IPS DF 4.7 (cell line): Measurements from ENCODE around the gene DPEP2.
"Not testable (repeated sequence)": the region's sequence is repeated elsewhere in the genome, so short reads cannot be mapped to it uniquely, and the experiment has no call there.

Experiments
- DNase-seq: peaks from one replicate; pipeline ENCODE4 v3.0.0-alpha.2; 2013; ENCODE audit warnings: low spot score; ENCODE audit errors: extremely low read depth

DPEP2 gene

GRCh38 chr16:67976205-67976604 lies 23.1 kb downstream of the DPEP2 start:
- DNase-seq: no peak

GRCh38 chr16:67975321-67976105 lies 23.8 kb downstream of the DPEP2 start:
- no peak for DNase-seq

- not testable (repeated sequence) for DNase-seq
Measured at GRCh38 chr16:67972285-67972684, 27.0 kb downstream of the DPEP2 start.

DNA sequence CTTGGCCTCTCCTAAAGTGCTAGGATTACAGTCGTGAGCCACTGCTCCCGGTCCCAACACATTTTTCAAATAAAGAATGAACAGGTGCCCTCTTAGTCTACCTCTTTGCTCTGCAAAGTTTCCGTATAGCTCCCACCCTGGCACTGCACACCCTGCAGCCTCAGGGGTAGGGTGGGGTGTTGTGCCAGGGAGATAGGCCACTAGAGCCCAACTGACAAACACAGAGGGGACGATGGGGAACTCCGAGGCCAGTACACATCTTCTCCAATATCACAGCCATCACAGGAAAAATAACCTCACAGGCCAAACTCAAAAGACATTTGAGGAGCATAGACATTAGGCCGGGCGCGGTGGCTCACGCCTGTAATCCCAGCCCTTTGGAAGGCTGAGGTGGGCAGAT lies 28.2 kb downstream of the DPEP2 start:
- DNase-seq: no peak

DNA sequence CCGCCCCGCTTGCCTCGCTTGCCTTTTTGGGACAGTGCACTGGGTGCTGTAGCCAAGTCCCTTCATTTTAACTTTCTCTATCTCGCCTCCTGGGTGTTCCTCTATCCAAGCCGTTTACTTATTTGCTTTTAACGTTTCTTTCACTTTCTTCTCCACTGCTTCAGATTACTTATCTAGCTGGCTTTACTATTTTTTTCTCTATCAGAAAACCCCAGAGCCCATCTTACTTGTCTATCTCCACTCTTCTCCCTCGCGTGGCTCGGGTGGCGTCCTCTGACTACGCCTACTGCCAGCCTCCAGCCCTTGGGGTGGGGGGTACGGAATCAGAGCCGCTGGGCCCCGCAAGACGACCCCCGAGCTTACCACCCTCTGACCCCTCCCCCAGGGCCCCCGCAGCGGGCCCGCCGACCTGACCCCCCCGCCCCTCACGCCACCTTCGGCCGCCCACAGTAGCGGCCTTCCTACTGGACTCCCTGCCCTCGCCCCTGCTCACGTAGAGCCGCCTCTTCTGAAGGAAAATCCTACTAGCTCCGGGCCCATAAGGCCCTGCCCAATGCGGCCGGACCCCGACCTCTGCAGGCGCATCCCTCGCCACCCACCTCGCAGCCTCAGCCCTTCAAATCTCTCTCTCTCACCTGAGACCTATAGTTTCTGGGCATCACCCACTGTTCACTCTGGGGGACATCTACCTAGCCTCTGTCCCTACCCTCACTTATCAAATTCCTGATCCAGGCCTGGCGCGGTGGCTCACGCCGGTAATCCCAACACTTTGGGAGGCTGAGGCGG lies 29.8 kb downstream of the DPEP2 start:
- DNase-seq: no peak

DNA sequence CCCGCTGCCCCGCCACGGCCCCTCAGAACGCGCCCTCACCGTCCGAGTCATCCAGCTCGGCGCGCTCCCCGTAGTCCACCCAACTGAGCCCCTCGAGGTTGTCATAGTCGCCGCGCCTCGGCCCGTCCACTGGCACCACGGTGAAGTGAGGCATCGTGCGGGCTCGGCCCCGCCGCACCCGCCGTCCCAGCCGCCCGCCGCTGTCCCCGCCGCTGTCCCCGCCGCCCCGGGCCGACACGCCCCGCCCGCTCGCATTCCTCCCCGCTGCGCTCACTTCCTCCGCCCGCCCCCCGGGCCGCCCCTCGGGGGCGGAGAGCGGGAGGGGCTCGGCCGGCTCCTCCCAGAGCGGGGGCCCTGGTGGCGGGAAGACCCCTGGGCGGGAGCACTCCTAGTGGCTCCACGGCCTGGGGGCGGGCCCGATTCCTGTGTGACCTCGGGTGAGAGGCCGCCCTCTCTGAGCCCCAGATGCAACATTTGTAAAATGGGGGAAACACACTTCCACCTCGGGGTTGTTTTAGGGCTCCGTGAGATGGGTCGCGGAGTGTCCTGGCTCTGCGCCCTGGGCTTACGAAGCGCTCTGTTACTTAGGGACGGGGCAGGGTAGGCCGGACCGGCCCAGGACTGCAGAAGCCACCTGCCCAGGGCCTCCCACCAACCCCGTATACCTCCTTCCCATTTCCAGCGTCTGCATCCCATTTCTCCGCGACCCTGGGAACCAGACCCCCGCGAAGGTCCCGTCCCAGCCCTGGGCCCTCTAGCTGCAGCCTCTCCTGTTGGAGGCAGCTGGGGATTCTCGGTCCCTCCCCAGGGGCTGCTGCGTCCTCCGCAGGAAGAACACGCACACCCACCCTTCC lies 30.7 kb downstream of the DPEP2 start, which contains the start of gene SLC12A4:
Gene SLC12A4 (minus strand): TSS at position 238 of the 854 bp plus-strand sequence. CDS start 84 bp downstream, at position 154.
- DNase-seq: no peak

- no peak for DNase-seq
Measured at GRCh38 chr16:67967958-67968399, 31.3 kb downstream of the DPEP2 start.

DNA sequence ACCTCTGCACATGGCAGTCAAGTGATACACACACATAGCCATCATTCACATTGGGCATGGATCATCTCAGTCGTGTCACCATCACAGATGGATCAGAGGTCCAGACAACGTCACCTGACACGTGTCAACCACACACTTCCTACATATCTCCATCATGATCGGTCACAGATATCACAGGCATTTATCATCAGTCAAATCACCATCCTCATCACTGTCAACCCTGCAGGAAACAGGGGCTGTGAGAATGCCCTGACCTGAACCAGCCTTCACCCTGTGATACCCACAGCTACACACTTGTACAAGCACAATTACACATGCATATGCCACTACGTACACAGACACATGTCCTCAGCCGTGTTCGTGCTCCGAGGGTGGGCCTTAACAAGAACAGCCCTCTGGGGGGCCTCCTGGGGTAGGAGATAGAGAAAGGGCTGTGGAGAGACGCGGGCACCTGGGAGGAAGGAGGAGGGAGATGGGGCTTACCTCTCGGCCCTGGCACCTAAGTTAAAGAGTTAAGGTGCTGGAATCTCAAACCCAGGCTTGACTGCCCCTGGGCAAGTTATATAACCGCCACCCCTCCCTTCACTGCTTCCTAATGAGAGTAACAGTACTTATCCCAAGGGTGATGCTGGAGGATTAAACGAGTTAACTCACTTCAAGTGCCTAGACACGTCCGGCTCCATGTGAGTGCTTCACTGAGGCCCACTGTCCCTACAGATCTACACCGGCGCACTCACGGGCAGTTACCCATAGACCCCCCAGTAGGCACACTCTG lies 31.9 kb downstream of the DPEP2 start:
- DNase-seq: no peak

GRCh38 chr16:67966549-67967182 lies 32.6 kb downstream of the DPEP2 start:
- DNase-seq: no peak

- no peak for DNase-seq
Measured at GRCh38 chr16:67965668-67966548, 33.4 kb downstream of the DPEP2 start.

DNA sequence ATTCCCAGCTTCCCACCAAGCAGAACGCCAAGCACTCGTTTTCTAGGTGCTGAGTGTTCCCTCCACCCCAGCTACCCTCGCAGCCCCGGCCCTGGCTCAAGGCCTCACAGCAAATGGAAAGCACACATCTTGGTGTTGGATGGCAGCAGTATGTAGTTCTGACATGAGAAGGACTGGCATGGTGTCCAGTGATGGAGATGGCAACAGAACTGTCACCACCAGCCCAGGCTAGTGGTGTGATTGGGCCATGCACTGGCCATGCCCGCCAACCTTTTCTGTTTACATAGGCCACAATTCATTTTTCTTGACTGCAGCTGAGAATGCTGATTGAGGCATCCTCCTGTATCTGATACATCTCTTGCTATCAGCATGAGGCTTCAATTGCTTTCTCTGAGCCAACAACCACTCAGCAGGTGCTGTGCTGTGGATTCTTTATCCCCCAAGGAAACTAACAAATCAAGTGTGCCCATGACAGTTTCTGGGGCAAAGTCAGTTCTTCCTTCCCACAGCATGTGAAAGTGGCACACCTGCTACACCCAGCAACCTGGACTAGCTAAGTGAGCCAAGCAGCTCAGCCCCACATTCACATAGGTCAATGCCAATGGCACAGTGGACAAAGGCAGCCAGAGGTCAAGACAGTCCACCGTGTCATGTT lies 34.7 kb downstream of the DPEP2 start:
- no peak for DNase-seq

GRCh38 chr16:67963662-67964321 lies 35.5 kb downstream of the DPEP2 start:
- no peak for DNase-seq

DNA sequence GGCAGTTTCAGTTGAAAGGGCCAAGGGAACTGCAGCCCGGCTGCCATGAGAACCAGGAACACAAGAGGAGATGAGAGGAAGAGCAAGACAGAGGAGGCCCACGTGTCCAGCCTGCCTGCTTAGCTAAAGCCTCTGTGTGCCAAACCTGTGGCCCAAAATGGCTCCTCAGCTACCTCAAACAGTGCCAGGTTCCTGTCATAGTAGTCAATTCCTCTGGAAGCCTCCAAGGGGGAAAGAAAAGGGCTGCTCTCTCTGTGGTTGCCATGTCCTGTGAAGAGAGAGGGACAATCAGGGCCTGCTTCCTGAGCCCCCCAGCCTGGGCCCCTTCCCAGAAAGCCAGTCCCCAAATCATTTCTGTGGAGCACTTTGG lies 36.0 kb downstream of the DPEP2 start:
- DNase-seq: no peak

GRCh38 chr16:67962135-67962534 lies 37.1 kb downstream of the DPEP2 start:
- no peak for DNase-seq

GRCh38 chr16:67961551-67961957 lies 37.7 kb downstream of the DPEP2 start:
- no peak for DNase-seq

DNA sequence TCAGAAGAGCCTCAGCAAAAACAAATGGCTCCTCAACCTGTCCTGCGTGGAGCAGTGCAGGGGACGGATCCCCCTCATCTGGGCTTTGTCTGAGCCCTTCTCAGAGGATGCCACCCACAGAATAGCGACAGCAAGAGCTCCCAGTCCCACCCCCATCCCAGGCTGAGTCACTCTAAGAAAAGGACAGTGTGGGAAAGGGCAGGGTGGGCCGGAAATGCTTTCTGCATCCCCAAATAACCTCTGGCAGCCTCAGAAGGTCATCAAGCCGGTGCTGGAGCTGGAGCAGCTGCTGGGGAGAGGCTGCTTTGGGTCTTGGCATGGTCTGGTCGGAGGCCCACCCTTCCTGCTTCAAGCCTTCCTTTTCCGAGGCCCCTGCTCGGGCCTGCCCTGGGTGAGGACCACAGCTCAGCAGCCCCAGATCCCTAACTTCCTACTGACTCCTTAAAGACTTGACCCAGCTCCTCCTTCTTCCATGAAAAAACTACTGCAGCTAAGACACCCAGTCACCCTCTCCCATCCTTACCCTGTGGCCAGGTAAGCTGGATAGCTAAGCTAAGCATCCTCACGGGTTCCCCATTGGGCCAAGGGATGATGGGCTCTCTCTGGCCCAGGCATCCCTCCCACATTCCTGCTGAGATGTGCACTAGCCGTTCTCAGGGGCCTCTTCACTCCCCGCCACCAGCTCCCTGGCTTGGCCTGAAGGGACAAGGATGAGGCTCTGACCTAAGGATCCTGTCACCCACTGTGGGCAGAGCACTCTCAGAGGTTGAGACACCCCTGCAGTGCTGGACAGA lies 39.6 kb downstream of the DPEP2 start:
- no peak for DNase-seq

GRCh38 chr16:67957622-67958021 lies 41.7 kb downstream of the DPEP2 start:
- DNase-seq: no peak
